GM12891 (cell line): ENCODE results near the gene FZR1.

ENCODE experiments used
- DNase-seq: peaks from one replicate; pipeline ENCODE4 v3.0.0; 2011; ENCODE audit warnings: low spot score; ENCODE audit not compliant: insufficient read length
- FAIRE-seq: peaks from 2 replicates; lab custom pipeline; 2011; peaks lifted over from hg19 to GRCh38; lab: Jason Lieb, UNC
- PAX5 ChIP-seq: IDR thresholded peaks from 2 replicates; pipeline ENCODE4 v1.6.1; 2011; ENCODE audit warnings: low read length, moderate library complexity, mild to moderate bottlenecking; ENCODE audit not compliant: insufficient read depth, severe bottlenecking
- POLR2A ChIP-seq: IDR thresholded peaks from 2 replicates; pipeline ENCODE4 v1.6.1; 2011; ENCODE audit warnings: low read depth, low read length, control low read depth
- POLR2AphosphoS5 ChIP-seq: IDR thresholded peaks from 2 replicates; pipeline ENCODE4 v1.6.1; 2011; ENCODE audit warnings: low read depth, low read length, control low read depth
- POU2F2 ChIP-seq: IDR thresholded peaks from 2 replicates; pipeline ENCODE4 v1.6.1; 2011; ENCODE audit warnings: low read depth, mild to moderate bottlenecking, control low read depth, low read length, moderate library complexity
- SPI1 ChIP-seq: IDR thresholded peaks from 2 replicates; pipeline ENCODE4 v1.6.1; 2011; ENCODE audit warnings: low read depth, low read length, control low read depth
- TAF1 ChIP-seq: IDR thresholded peaks from 2 replicates; pipeline ENCODE4 v1.6.1; 2011; ENCODE audit warnings: low read depth, low read length, control low read depth

The FZR1 gene

GRCh38 chr19:3535563-3535965 lies 29.5 kb downstream of the FZR1 start:
- DNase-seq (no peak), FAIRE-seq (no peak)
- TF ChIP-seq TAF1 (no peak), POU2F2 (no peak), SPI1 (no peak), POLR2AphosphoS5 (no peak), PAX5 (no peak), POLR2A (no peak)

GRCh38 chr19:3535981-3536380 lies 29.9 kb downstream of the FZR1 start:
- no peak for TF ChIP-seq POLR2AphosphoS5
- no peak for TF ChIP-seq PAX5
- TF ChIP-seq POLR2A = no peak
- no peak for TF ChIP-seq SPI1
- TF ChIP-seq POU2F2 = no peak
- no peak for TF ChIP-seq TAF1
- FAIRE-seq (no peak), DNase-seq (no peak)

- DNase-seq (no peak), FAIRE-seq (no peak)
- TF ChIP-seq TAF1 (no peak), SPI1 (no peak), POLR2AphosphoS5 (no peak), POLR2A (no peak), POU2F2 (no peak), PAX5 (no peak)
Observed at GRCh38 chr19:3536429-3537100, 30.5 kb downstream of the FZR1 start.

- FAIRE-seq = no peak
- TF ChIP-seq POU2F2 (no peak), PAX5 (no peak), POLR2A (no peak), SPI1 (no peak), POLR2AphosphoS5 (no peak; the same call in 1 of the 2 replicates), TAF1 (no peak)
- DNase-seq = no peak
Observed at GRCh38 chr19:3537101-3537437, 31.0 kb downstream of the FZR1 start.

GRCh38 chr19:3537438-3538240 lies 31.5 kb downstream of the FZR1 start:
- DNase-seq (no peak), FAIRE-seq (no peak)
- TF ChIP-seq POLR2AphosphoS5 (no peak), POLR2A (peak; percentile 2; the same call in 1 of the 2 replicates)

- no peak for FAIRE-seq
- TF ChIP-seq POLR2A (no peak; the same call in 1 of the 2 replicates), PAX5 (no peak), POLR2AphosphoS5 (no peak; the same call in 1 of the 2 replicates), POU2F2 (no peak), TAF1 (no peak), SPI1 (no peak)
- DNase-seq = no peak
Observed at GRCh38 chr19:3538258-3538929, 32.3 kb downstream of the FZR1 start.

GRCh38 chr19:3538965-3539755 lies 33.0 kb downstream of the FZR1 start, which contains the start of gene TEKTIP1:
Gene TEKTIP1, plus strand, starts transcription at chr19:3539174. Its CDS starts 4 bp downstream, at chr19:3539178.
- DNase-seq (no peak), FAIRE-seq (no peak)
- TF ChIP-seq POLR2A (no peak; the same call in 1 of the 2 replicates), POU2F2 (0 out of 2 replicates have a peak, but pooled peaks have one; percentile 9), POLR2AphosphoS5 (peak; percentile 38; the same call in 1 of the 2 replicates)

GRCh38 chr19:3539756-3540118 lies 33.6 kb downstream of the FZR1 start:
- no peak for DNase-seq
- no peak for FAIRE-seq
- TF ChIP-seq TAF1 = no peak
- no peak for TF ChIP-seq POLR2A
- TF ChIP-seq POLR2AphosphoS5 = no peak
- TF ChIP-seq POU2F2 = no peak
- TF ChIP-seq SPI1 = no peak
- TF ChIP-seq PAX5 = no peak

GRCh38 chr19:3543150-3544057 lies 37.3 kb downstream of the FZR1 start:
- TF ChIP-seq POU2F2 (no peak), TAF1 (no peak), SPI1 (no peak), POLR2A (no peak), POLR2AphosphoS5 (peak; percentile 51; the same call in 1 of the 2 replicates)
- no peak for FAIRE-seq
- no peak for DNase-seq
